NCI-H2107 (cell line): ENCODE results near the gene POMT1.

Experiments
- DNase-seq: peaks from one replicate; lab custom pipeline; 2025; lab: John Stamatoyannopoulos, UW

Gene POMT1

GRCh38 chr9:131477367-131477766, 25.4 kb upstream of the POMT1 start:
- DNase-seq, result no peak

DNA sequence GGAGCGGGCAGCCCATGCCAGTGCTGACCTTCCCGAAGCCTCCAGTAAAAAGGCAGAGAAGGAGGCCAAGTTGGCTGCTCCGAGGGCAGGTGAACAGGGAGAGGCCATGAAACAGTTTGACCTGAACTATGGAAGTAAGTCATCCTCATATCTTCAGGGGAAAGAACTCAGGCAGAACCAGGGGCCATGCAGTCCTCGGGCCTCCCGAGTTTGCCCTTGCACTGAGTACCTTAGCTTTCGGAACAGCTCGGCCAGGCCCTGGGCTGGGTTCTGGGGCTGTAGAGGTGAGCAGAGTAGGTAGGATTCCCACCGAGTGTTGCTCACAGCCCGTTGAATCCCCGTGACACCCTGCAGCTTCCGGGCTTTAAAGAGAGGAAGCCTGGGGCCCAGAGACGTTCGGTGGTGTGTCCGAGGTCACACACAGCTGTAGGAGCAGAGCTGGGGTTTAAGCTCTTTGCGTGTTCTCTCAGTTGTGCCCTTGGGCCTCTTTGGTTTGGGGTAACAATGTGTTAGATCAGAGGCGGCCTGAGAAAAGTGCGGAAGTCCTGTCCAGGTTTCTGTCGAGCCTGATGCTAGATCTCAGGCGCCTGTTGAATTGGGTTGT, 24.8 kb upstream of the POMT1 start:
- no peak for DNase-seq

GRCh38 chr9:131478421-131478868, 24.3 kb upstream of the POMT1 start:
- DNase-seq, result no peak

DNA sequence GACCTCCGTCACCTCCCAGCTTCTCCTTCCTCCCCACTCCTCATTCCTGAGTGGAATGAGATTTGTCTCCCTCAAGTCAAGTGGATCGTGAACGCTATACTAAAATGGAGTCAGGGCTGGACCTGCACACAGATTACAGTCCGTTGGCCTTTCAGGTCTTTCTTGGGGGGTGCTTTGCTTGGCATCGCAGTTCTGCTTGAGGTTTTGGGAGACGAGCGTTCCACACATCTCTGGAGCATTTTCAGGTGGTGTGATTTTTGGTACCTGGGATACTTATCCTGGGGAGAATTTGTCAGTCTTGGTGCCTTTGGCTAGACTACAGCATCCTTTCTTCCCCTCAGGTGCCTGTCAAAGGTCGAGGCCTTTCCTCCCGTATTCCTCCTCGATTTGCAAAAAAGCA, 23.8 kb upstream of the POMT1 start:
- no peak for DNase-seq

DNA sequence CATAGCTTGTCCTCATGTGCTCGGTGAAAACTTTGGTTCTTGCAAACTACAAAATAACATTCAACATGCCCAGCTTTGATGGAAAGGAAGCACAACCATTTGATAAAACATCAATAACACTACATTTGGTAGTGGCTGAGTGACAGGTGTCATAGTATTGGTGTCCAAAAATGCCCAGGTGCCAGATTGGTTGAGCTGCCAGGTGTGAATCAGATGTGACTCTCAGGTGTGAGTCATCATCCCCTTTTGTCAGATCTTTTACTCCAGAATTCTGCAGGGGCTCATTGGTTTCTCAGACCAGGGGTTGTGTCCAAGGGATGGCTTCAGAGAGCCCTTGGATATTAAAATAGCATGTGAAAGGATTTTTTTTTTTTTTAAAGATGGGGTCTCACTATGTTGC, 22.5 kb upstream of the POMT1 start:
- DNase-seq, result no peak

GRCh38 chr9:131481441-131482342, 21.0 kb upstream of the POMT1 start:
- no peak for DNase-seq

GRCh38 chr9:131482343-131483006, 20.2 kb upstream of the POMT1 start:
- no peak for DNase-seq

GRCh38 chr9:131483319-131484050, 19.2 kb upstream of the POMT1 start:
- no peak for DNase-seq

GRCh38 chr9:131484051-131484445, 18.7 kb upstream of the POMT1 start:
- no peak for DNase-seq

DNA sequence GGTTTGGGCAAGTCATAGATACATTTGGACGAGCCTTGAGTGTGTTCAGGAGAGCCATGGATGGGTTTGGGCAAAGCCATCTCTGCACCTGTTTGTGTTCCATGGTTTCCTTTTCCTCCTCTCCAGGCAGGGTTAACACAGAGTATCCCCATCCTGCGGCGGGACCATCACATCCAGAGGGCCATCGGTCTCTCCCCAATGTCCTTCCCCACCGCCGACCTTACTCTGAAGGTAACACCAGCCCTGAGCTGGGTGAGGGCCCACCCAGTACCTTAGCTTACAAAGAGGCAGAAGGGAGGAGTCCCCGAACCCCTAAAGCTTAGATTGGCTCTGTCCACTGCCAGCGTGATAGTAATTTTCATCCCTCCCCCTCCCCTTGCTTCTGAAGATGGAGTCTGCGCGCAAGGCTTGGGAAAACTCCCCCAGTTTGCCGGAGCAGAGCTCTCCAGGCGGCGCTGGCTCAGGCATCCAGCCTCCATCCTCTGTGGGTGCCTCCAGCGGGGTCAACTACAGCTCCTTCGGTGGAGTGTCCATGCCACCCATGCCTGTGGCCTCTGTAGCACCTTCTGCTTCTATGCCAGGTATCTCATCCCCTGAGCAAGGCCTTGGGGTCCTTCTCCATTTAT, 18.0 kb upstream of the POMT1 start:
- no peak for DNase-seq

DNA sequence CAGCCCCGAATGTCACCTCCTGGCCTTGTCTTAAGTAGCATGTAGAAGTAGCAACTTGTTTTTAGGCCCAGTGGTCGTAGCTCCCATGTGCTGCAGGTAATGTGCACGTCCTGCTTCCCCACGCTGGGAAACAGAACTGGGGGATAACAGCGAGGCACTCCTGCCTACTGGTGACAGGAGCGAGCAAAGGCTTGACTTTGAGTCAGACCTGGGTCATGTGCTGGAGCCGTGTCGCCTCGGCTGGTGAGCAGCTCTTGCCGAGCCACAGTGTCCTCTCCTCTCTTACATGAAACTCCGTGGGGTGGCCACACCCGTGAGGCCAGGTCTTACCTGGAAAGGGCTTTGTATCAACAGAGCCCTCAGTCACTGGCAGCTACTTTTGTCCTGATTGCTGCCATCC, 17.5 kb upstream of the POMT1 start:
- DNase-seq, result no peak

DNA sequence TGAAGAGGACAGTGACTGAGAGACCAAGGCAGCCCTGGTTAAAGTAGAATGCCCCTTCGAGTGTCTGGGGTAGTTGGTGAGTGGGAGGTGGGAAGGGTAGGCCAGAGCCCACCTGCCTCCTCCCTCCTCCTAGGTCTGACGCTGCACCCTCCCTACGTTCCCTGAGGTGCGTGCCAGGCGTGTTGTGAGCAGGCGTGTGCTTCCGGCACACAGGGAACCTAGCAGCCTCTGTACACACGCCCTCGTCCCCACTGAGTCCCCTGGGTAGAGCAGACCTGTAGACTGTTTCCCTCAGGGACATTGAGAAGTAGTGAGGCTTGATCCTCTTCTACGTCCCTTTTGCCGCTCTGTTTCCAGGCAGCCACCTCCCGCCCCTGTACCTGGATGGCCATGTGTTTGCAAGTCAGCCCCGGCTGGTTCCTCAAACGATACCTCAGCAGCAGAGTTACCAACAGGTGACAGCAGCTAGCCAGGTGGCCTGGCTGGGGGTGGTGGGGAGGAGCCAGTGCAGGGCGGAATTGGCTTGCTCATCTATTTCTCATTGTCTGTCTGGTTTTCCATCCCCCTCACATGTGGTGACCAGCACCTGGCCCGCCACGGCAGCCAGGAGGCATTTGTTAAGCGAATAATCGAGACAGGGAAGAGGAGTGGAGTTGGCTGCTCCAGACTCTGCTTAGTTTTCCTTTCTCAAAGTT, 16.8 kb upstream of the POMT1 start:
- DNase-seq, result no peak

DNA sequence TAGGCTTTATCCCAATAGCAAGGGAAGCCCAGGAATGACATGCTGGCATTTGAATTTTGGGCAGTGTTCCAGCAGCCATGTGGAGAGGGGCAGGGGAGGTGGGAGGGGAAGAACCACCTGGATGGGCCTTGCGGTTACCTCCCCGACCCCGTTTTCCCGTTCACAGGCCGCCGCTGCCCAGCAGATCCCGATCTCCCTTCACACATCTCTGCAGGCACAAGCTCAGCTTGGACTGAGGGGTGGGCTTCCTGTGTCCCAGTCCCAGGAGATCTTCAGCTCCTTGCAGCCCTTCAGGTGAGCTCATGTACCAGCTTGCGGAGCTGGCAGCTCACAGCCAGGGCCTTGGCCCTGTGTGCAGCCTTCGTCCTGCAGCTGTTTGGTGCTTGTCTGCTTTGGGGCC, 15.7 kb upstream of the POMT1 start:
- no peak for DNase-seq

DNA sequence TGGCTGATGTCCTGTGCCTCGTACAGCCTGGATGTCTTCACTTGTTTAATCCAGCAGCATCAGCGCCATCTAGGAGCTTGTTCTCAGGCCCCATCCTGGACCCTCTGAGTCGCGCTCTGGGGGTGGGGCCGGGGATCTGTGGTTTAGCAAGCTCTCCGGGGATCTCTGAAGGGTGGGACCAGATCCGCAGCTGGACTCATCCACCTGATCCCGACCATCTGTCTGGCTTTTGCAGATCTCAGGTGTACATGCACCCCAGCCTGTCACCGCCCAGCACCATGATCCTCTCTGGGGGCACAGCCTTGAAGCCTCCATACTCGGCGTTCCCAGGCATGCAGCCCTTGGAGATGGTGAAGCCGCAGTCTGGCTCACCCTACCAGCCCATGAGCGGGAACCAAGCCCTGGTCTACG, 15.1 kb upstream of the POMT1 start:
- DNase-seq, result no peak

- no peak for DNase-seq
These were observed 12.2 kb upstream of the POMT1 start for GRCh38 chr9:131490514-131490913.

- DNase-seq, result no peak
These were observed 11.6 kb upstream of the POMT1 start for GRCh38 chr9:131491001-131491710.

DNA sequence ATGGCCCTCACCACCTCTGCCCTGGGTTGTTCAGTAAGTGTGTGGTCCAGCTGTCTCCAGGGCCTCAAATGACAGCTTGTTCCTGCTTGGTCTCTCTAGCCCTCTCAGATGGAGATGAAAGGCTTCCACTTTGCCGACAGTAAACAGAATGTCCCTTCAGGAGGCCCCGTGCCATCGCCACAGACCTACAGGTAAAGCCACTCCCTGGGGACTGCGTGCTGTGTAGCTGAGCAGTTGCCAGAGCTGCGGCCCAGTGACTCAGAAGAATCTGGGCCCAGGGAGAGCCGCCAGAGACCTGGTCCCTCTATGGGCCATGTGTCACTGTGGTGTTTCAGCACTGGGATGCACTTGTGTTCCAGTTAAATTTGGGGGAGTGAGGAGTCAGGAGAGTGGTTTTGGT, 10.6 kb upstream of the POMT1 start:
- DNase-seq, result no peak

GRCh38 chr9:131494296-131494870, 8.3 kb upstream of the POMT1 start:
- no peak for DNase-seq

- no peak for DNase-seq
These were observed 6.9 kb upstream of the POMT1 start for GRCh38 chr9:131495785-131496184.

DNA sequence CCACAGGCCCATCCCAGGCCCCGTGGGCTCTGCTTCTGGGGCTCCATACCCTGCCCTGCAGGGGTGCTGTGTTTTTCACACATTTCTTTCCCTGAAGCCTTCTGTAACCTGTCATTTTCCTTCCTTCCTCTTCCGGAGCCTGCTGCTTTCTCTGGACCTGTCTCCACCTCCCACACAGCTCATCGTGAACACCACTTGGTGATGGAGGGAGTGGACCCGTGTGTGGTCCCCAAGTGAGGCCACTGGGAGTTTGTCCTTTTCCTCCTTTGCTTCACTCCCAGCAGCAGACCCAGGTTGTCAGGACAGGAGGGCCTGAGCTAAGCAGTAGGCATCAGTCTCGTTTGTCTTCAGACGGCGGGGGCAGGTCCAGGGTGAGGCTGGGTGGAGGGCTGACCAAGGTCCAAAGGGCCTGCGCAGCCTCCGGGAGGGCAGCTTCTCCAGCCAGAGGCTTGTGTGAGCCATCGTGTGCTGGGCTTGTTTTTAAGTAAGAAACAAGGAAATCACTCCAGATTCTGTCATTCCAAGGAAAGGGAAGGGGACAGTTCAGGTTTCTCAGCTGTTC, 5.8 kb upstream of the POMT1 start:
- DNase-seq, result no peak
